Measurements from ENCODE around the gene GYS1. TPM values are rescaled to one million over a fixed set of nuclear protein-coding genes. Genes with fewer than 3 reads are reported as not detected.
A peak's percentile ranks its signal among the peaks of the same experiment; 100 is the strongest.

GYS1 gene
- total and polyA plus RNA-seq, 2 experiments from 2014 or later, result 155 to 195 TPM

- no peak for TF ChIP-seq CTCF (IDR thresholded peaks at IDR 0.05; ENCODE audit: low read depth, low read length)
- peak overlapping the region; percentile 70 for H3K4me3 ChIP-seq
- H3K27ac ChIP-seq, result peak overlapping the region; percentile 83
- no peaks in the 10 kb centered on the region for H3K9me3 ChIP-seq (ENCODE audit: low read depth)
- no peak for DNase-seq (ENCODE audit: low read depth in 1 of 2, low spot score in 1 of 2)
- H3K27me3 ChIP-seq, result no peaks in the 10 kb centered on the region
- H3K4me1 ChIP-seq (ENCODE audit: low read depth), result no peaks in the 10 kb centered on the region
- no peaks in the 10 kb centered on the region for H3K36me3 ChIP-seq
Observed at GRCh38 chr19:48955308-48955958, 37.7 kb downstream of the GYS1 start.

GRCh38 chr19:48954595-48955307 is 38.4 kb downstream of the GYS1 start, which contains the start of gene BAX:
Gene BAX (plus strand): TSS chr19:48954875. CDS start chr19:48954929, 54 bp downstream.
- no peak for TF ChIP-seq CTCF (IDR thresholded peaks at IDR 0.05; ENCODE audit: low read depth, low read length)
- Histone ChIP-seq H3K27me3 (no peaks in the 10 kb centered on the region), H3K9me3 (ENCODE audit: low read depth) (no peaks in the 10 kb centered on the region), H3K4me1 (ENCODE audit: low read depth) (no peaks in the 10 kb centered on the region), H3K36me3 (no peaks in the 10 kb centered on the region), H3K27ac (peak within 1 kb of the TSS; percentile 83), H3K4me3 (peak within 1 kb of the TSS; percentile 70)
- peak; percentile 98 to 99 for DNase-seq (ENCODE audit: low read depth in 1 of 2, low spot score in 1 of 2)

- no peak overlapping the region for H3K4me3 ChIP-seq
- no peaks in the 10 kb centered on the region for H3K9me3 ChIP-seq (ENCODE audit: low read depth)
- no peaks in the 10 kb centered on the region for H3K36me3 ChIP-seq
- TF ChIP-seq CTCF (IDR thresholded peaks at IDR 0.05; ENCODE audit: low read depth, low read length), result no peak
- peak overlapping the region; percentile 83 for H3K27ac ChIP-seq
- no peaks in the 10 kb centered on the region for H3K27me3 ChIP-seq
- DNase-seq (ENCODE audit: low read depth in 1 of 2, low spot score in 1 of 2), result no peak
- no peaks in the 10 kb centered on the region for H3K4me1 ChIP-seq (ENCODE audit: low read depth)
Observed at GRCh38 chr19:48953990-48954594, 39.0 kb downstream of the GYS1 start.

GRCh38 chr19:48953141-48953540 is 40.0 kb downstream of the GYS1 start:
- Histone ChIP-seq H3K9me3 (ENCODE audit: low read depth) (no peaks in the 10 kb centered on the region), H3K36me3 (no peaks in the 10 kb centered on the region), H3K27me3 (no peaks in the 10 kb centered on the region), H3K4me1 (ENCODE audit: low read depth) (no peaks in the 10 kb centered on the region), H3K27ac (no peak overlapping the region), H3K4me3 (no peak overlapping the region)
- no peak for TF ChIP-seq CTCF (IDR thresholded peaks at IDR 0.05; ENCODE audit: low read depth, low read length)
- DNase-seq (ENCODE audit: low read depth in 1 of 2, low spot score in 1 of 2), result no peak

GRCh38 chr19:48950830-48951519 is 42.1 kb downstream of the GYS1 start:
- no peak overlapping the region for H3K27ac ChIP-seq
- no peaks in the 10 kb centered on the region for H3K36me3 ChIP-seq
- no peaks in the 10 kb centered on the region for H3K9me3 ChIP-seq (ENCODE audit: low read depth)
- no peak for DNase-seq (ENCODE audit: low read depth in 1 of 2, low spot score in 1 of 2)
- H3K4me3 ChIP-seq, result no peak overlapping the region
- no peaks in the 10 kb centered on the region for H3K4me1 ChIP-seq (ENCODE audit: low read depth)
- no peaks in the 10 kb centered on the region for H3K27me3 ChIP-seq
- no peak for TF ChIP-seq CTCF (IDR thresholded peaks at IDR 0.05; ENCODE audit: low read depth, low read length)

Measured in cardiac muscle cell (in vitro differentiated cells and primary cell).